ENCODE measurements around the gene GAA. TPM values are rescaled to one million over a fixed set of nuclear protein-coding genes. Genes with fewer than 3 reads are reported as not detected.

Gene GAA
- total RNA-seq, 4 donors from 2014 or later: 39.4 to 59.9 (median 45.3) TPM

DNA sequence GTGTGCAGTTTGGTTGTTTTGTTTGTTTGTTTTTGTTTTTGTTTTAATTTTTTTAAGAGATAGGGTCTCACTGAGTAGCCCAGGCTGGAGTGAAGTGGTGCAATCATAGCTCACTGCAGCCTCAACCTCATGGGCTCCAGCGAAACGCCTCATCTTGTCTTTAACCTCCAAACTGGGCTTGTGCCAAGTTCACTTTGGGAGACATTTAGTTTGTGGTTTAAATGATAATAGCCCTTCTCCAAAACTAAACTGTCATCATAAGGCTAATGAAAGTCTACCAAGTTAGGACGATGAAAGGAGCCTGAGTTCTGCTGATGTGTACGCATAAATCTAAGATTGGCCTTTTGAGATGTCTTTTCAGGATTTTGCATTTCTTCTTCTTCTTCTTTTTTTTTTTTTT, 62.0 kb downstream of the GAA start:
- H3K4me1 ChIP-seq: no peaks in the 10 kb centered on the region
- TF ChIP-seq POLR2AphosphoS5 (IDR thresholded peaks at IDR 0.05): no peak
- TF ChIP-seq, protein P1, sequence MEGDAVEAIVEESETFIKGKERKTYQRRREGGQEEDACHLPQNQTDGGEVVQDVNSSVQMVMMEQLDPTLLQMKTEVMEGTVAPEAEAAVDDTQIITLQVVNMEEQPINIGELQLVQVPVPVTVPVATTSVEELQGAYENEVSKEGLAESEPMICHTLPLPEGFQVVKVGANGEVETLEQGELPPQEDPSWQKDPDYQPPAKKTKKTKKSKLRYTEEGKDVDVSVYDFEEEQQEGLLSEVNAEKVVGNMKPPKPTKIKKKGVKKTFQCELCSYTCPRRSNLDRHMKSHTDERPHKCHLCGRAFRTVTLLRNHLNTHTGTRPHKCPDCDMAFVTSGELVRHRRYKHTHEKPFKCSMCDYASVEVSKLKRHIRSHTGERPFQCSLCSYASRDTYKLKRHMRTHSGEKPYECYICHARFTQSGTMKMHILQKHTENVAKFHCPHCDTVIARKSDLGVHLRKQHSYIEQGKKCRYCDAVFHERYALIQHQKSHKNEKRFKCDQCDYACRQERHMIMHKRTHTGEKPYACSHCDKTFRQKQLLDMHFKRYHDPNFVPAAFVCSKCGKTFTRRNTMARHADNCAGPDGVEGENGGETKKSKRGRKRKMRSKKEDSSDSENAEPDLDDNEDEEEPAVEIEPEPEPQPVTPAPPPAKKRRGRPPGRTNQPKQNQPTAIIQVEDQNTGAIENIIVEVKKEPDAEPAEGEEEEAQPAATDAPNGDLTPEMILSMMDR (IDR thresholded peaks at IDR 0.05): no peak
- TF ChIP-seq EP300 (IDR thresholded peaks at IDR 0.05): no peak
- no peak for TF ChIP-seq POLR2A (IDR thresholded peaks at IDR 0.05)
- WGBS: 83% methylated on average over 4 of the region's 4 CpGs
- H3K4me3 ChIP-seq: no peak overlapping the region
- no peak for DNase-seq (ENCODE audit: low spot score in 2 of 2)
- H3K36me3 ChIP-seq: no peaks in the 10 kb centered on the region
- H3K27me3 ChIP-seq: no peaks in the 10 kb centered on the region
- H3K9me3 ChIP-seq: no peaks in the 10 kb centered on the region
- no peak overlapping the region for H3K27ac ChIP-seq

DNA sequence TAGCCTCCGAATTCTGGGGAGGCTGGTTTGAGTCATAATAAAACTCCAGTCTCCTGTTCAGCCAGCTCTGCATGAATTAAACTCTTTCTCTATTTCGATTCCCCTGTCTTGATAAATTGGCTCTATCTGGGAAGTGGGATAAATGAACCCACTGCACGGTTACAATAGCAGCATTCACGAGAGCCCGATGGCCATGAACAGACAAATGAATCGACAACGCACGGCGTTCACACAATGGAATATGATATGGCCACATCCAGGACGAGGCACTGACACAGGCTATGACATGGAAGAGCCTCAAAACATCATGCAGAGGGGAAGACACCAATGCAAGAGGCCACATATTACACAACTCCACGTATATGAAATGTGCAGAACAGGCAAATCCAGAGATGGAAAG, 62.8 kb downstream of the GAA start:
- Histone ChIP-seq H3K4me3 (no peak overlapping the region), H3K4me1 (no peaks in the 10 kb centered on the region), H3K36me3 (no peaks in the 10 kb centered on the region), H3K9me3 (no peaks in the 10 kb centered on the region), H3K27ac (no peak overlapping the region), H3K27me3 (no peaks in the 10 kb centered on the region)
- no peak for TF ChIP-seq POLR2A (IDR thresholded peaks at IDR 0.05)
- no peak for TF ChIP-seq POLR2AphosphoS5 (IDR thresholded peaks at IDR 0.05)
- TF ChIP-seq, protein P1 (IDR thresholded peaks at IDR 0.05): no peak
- no peak for TF ChIP-seq EP300 (IDR thresholded peaks at IDR 0.05)
- no peak for DNase-seq (ENCODE audit: low spot score in 2 of 2)
- WGBS: 93% methylated on average over 11 of the region's 11 CpGs

DNA sequence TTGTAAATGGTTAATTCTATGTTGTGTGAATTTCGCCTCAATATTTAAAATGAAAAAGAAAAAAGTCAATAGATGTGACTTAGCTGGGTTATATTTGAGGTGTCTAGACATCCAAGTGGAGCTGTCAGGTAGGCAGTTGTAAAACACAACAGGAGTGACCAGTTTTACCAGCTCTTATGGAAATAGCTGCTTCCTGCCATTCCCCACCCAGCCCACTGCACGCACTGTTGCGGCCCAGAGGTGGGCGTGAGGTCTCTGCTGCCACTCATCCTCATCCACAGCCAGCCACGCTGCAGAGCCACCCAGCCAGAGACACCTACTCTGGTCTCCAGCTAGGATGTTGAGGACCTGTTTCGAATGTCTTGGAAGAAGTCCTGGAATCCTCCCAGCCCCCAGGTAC, 65.1 kb downstream of the GAA start:
- no peaks in the 10 kb centered on the region for H3K9me3 ChIP-seq
- H3K4me3 ChIP-seq: no peak overlapping the region
- DNase-seq (ENCODE audit: low spot score in 2 of 2): no peak
- no peak overlapping the region for H3K27ac ChIP-seq
- no peaks in the 10 kb centered on the region for H3K27me3 ChIP-seq
- peaks cover 12% of the 10 kb centered on the region for H3K4me1 ChIP-seq
- TF ChIP-seq EP300 (IDR thresholded peaks at IDR 0.05): no peak
- TF ChIP-seq, protein P1 (IDR thresholded peaks at IDR 0.05): no peak
- TF ChIP-seq POLR2A (IDR thresholded peaks at IDR 0.05): no peak
- TF ChIP-seq POLR2AphosphoS5 (IDR thresholded peaks at IDR 0.05): no peak
- H3K36me3 ChIP-seq: no peaks in the 10 kb centered on the region
- 69% methylated on average over 6 of the region's 6 CpGs for WGBS

DNA sequence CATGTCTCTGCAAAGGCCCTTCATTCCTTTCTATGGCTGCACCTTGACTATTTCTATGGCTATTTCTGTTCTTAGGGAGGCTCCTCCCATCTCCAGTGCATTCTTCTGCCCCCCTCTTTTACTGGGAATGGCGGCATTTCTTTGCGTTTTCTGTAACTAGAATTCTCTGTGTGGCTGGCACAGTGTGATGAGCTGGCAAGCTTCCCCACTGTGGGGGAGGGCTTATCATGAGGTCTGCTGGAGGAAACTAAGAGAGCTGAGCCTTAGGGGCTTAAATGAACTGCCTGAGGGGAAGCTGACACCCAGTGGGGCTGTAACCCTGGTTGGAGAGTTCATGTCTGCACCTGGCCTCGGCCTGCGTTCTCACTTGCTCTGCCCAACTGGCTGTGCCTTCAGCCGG, 67.0 kb downstream of the GAA start:
- 67% methylated on average over 5 of the region's 5 CpGs for WGBS
- no peaks in the 10 kb centered on the region for H3K9me3 ChIP-seq
- H3K27me3 ChIP-seq: no peaks in the 10 kb centered on the region
- no peaks in the 10 kb centered on the region for H3K36me3 ChIP-seq
- no peak for DNase-seq (ENCODE audit: low spot score in 2 of 2)
- TF ChIP-seq POLR2AphosphoS5 (IDR thresholded peaks at IDR 0.05) (no peak), EP300 (IDR thresholded peaks at IDR 0.05) (no peak), POLR2A (IDR thresholded peaks at IDR 0.05) (no peak)
- TF ChIP-seq, protein P1 (IDR thresholded peaks at IDR 0.05): no peak
- H3K27ac ChIP-seq: no peak overlapping the region
- H3K4me1 ChIP-seq: peaks cover 12% of the 10 kb centered on the region
- no peak overlapping the region for H3K4me3 ChIP-seq

DNA sequence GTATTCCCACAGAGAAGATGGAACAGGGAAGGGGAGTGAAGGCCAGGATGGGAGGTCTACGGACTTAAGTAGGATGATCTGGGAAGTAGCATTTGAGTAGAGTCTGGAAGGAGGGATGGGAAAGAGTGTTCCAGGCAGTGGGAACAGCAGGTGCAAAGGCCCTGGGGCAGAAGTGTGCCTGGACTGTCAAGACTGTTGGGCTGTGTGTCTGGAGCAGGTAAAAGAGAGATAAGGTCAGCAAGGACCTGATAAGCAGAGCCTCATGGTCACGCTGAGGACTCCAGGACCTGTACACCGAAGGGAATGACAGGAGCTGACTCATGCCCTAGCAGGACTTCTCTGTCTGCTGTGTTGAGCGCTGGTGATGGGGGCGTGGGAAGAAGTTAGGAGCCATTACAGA, 67.7 kb downstream of the GAA start:
- no peak for DNase-seq (ENCODE audit: low spot score in 2 of 2)
- H3K9me3 ChIP-seq: no peaks in the 10 kb centered on the region
- 91% methylated on average over 5 of the region's 5 CpGs for WGBS
- H3K4me3 ChIP-seq: no peak overlapping the region
- no peak overlapping the region for H3K27ac ChIP-seq
- H3K27me3 ChIP-seq: no peaks in the 10 kb centered on the region
- H3K4me1 ChIP-seq: peaks cover 12% of the 10 kb centered on the region
- H3K36me3 ChIP-seq: no peaks in the 10 kb centered on the region
- TF ChIP-seq POLR2AphosphoS5 (IDR thresholded peaks at IDR 0.05) (no peak), EP300 (IDR thresholded peaks at IDR 0.05) (no peak), POLR2A (IDR thresholded peaks at IDR 0.05) (no peak)
- TF ChIP-seq, protein P1 (IDR thresholded peaks at IDR 0.05): no peak

Other genes starting within 250 kb of the GAA start
- 10 to 100 TPM; 18.6 to 33.6 (median 22.7) TPM for gene TBC1D16, start 65.7 kb upstream of the GAA start, total RNA-seq
- 1 to 10 TPM; 1.2 to 4.4 (median 2.9) TPM for gene CCDC40, start 64.9 kb upstream of the GAA start, total RNA-seq
- gene EIF4A3, start 45.5 kb downstream of the GAA start, total RNA-seq: 10 to 100 TPM; 59.8 to 69.2 (median 65.7) TPM
- 10 to 100 TPM; 32.1 to 92.5 (median 45.3) TPM for gene CARD14, start 68.4 kb downstream of the GAA start, total RNA-seq
- 10 to 100 TPM; 27.0 to 79.3 (median 31.2) TPM for gene SGSH, start 118.8 kb downstream of the GAA start, total RNA-seq
- 10 to 100 TPM; 14.1 to 38.9 (median 26.5) TPM for gene SLC26A11, start 118.8 kb downstream of the GAA start, total RNA-seq
- gene RNF213, start 159.3 kb downstream of the GAA start, total RNA-seq: 100 to 1,000 TPM in 2 of 4 donors, 10 to 100 TPM in 2; 57.8 to 197 (median 94.1) TPM